ENCODE measurements around the gene DNER.

- TF ChIP-seq ZNF331 (CRISPR knock-in tag; IDR thresholded peaks at IDR 0.05; ENCODE audit: low read depth) (no peak), CTCF (conservative IDR thresholded peaks at IDR 0.05; ENCODE audit: low read depth in 2 of 2) (no peak), EZH2 (IDR thresholded peaks at IDR 0.05; ENCODE audit: low read depth, unreplicated experiment) (no peak), REST (IDR thresholded peaks at IDR 0.05; ENCODE audit: unreplicated experiment) (no peak)
Observed at GRCh38 chr2:229701062-229701461, 13.3 kb downstream of the DNER start.

All from GM23338 (cell line).